Chondrocyte (in vitro differentiated cells): ENCODE data around the gene IL1A. TPM values are rescaled to one million over a fixed set of nuclear protein-coding genes. Genes with fewer than 3 reads are reported as not detected.

Source experiments
- DNase-seq: peaks from one replicate; pipeline ENCODE4 v3.0.0; 2021; ENCODE audit warnings: mixed read lengths, low spot score
- H3K27ac Mint-ChIP-seq: one replicate; pipeline ENCODE4 v1.8.0; 2021; ENCODE audit warnings: mild to moderate bottlenecking, moderate library complexity, mixed read lengths; ENCODE audit not compliant: unreplicated experiment
- H3K27me3 Mint-ChIP-seq: 2 replicates; pipeline ENCODE4 v1.8.0; 2021; ENCODE audit warnings: low read depth, mixed read lengths
- H3K36me3 Mint-ChIP-seq: 2 replicates; pipeline ENCODE4 v1.8.0; 2021; ENCODE audit warnings: low read depth, mixed read lengths
- H3K4me1 Mint-ChIP-seq: 2 replicates; pipeline ENCODE4 v1.8.0; 2021; ENCODE audit warnings: low read depth, mild to moderate bottlenecking, mixed read lengths
- H3K4me3 Mint-ChIP-seq: one replicate; pipeline ENCODE4 v1.8.0; 2021; ENCODE audit warnings: mild to moderate bottlenecking, moderate library complexity, mixed read lengths; ENCODE audit not compliant: unreplicated experiment
- H3K9me3 Mint-ChIP-seq: 2 replicates; pipeline ENCODE4 v1.8.0; 2021; ENCODE audit warnings: low read depth, mixed read lengths
- total RNA-seq: library from RNA; stranded (reverse); gene quantifications from 3 replicates; pipeline ENCODE4 v1.2.1, GENCODE V29; 2021
- TF ChIP-seq, protein P1 (sequence below): fragments of 200-600 bp; sonication (generic); IDR thresholded peaks from 2 replicates; pipeline ENCODE4 v1.5.0; 2021; ENCODE audit warnings: antibody characterized with exemption, mild to moderate bottlenecking, moderate library complexity

IL1A gene
- total RNA-seq, 1 donor from 2014 or later: not detected

DNA sequence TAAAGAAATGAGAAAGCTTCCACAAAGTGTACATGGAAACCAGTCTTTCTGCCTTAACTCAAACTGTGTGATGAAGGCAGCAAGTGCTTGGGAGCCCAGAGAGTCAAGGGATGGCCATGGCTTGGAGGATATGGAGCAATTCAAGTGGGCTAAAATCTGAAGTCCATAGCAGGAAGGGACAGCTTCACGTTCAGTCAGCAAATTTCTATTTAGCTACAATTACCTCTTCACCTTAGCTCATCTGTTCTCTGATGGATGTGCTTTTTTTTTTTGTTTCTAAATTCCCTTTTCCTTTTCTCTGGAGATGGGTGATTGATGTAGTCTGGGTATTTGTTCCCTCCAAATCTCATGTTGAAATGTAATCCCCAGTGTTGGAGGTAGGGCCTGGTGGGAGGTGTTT is 4.9 kb upstream of the IL1A start:
- Mint-ChIP-seq H3K27me3 (no peaks in the 10 kb centered on the region), H3K36me3 (no peaks in the 10 kb centered on the region), H3K9me3 (peaks cover 6% of the 10 kb centered on the region), H3K4me3 (no peak overlapping the region), H3K27ac (no peak overlapping the region), H3K4me1 (peaks cover 6% of the 10 kb centered on the region)
- TF ChIP-seq, protein P1, sequence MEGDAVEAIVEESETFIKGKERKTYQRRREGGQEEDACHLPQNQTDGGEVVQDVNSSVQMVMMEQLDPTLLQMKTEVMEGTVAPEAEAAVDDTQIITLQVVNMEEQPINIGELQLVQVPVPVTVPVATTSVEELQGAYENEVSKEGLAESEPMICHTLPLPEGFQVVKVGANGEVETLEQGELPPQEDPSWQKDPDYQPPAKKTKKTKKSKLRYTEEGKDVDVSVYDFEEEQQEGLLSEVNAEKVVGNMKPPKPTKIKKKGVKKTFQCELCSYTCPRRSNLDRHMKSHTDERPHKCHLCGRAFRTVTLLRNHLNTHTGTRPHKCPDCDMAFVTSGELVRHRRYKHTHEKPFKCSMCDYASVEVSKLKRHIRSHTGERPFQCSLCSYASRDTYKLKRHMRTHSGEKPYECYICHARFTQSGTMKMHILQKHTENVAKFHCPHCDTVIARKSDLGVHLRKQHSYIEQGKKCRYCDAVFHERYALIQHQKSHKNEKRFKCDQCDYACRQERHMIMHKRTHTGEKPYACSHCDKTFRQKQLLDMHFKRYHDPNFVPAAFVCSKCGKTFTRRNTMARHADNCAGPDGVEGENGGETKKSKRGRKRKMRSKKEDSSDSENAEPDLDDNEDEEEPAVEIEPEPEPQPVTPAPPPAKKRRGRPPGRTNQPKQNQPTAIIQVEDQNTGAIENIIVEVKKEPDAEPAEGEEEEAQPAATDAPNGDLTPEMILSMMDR: no peak
- no peak for DNase-seq

DNA sequence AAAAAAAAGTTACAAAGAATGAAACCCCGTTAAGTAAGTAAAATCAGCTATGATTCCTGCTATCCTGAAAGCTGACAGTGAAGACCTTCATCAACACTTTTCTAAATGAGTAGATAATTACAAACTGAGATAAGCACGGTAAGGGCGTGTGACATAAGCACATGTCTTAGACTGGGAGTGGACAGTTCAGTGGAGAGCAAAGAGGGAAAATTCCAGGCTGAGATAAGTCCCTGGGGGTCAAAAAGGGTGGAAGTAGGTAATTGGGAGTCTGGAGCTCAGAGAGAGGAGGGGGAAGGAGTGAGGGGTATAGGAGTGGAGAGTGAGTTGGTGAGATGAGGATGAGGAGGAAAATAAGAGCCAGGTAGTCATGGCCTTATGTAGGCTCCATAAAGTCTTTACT is 4.4 kb upstream of the IL1A start:
- Mint-ChIP-seq H3K9me3 (peaks cover 5% of the 10 kb centered on the region), H3K27me3 (no peaks in the 10 kb centered on the region), H3K36me3 (no peaks in the 10 kb centered on the region), H3K4me3 (no peak overlapping the region), H3K4me1 (peaks cover 2% of the 10 kb centered on the region), H3K27ac (no peak overlapping the region)
- DNase-seq: no peak
- TF ChIP-seq, protein P1: no peak

DNA sequence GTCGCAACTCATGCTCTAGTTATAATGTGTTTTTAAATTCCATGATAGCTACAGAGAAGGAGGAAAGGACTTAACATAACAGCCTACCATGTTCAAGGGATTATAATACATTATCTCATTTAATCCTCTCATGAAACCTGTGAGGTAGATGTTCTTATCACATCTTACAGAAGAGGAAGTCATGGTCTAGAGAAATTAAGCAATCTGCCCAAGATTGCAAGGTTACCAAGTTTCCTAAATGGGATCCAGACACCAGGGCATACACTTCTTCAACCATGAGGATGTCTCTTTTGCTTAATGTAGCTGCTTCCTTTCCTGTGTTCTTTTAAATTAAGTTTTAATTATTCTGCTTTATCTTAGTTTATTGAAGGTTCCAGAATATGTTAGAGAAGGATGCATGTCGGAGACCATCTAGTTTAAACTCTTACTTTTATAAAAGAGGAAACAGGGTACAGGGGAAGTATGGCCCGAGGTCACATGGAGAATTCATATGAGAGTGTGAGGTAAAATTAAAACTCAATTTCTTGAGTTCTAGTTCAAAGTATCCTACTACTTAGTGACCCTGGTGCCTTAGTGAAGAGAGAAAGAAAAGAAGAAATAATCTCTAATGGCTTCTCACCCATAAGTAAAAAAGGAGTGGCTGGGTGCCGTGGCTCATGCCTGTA is 3.6 kb upstream of the IL1A start:
- TF ChIP-seq, protein P1: no peak
- no peaks in the 10 kb centered on the region for H3K27me3 Mint-ChIP-seq

DNA sequence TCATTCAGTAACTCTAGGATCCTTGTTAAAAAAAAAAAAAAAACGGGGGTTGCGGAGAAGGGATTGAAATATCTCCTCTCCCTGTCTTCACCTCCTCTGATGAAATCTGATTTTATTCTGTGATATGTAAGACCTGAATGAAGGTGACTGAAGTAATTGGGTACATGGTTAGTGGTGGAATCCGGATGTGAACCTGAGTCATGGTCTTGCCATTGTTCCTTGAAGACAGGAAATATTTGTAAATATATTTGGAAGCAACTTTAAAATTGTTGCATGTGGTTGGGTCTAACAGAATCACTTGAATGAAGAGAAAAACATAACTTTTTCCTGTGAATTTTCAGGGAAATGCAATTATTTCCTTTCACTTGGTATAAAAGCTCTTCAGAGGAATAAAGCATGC is 3.0 kb upstream of the IL1A start:
- Mint-ChIP-seq H3K36me3 (no peaks in the 10 kb centered on the region), H3K4me3 (no peak overlapping the region), H3K27me3 (no peaks in the 10 kb centered on the region), H3K9me3 (no peaks in the 10 kb centered on the region), H3K27ac (no peak overlapping the region), H3K4me1 (no peaks in the 10 kb centered on the region)
- TF ChIP-seq, protein P1: no peak
- no peak for DNase-seq

More for the DNA sequence above, 3.6 kb upstream of the IL1A start:
- Mint-ChIP-seq H3K36me3 (no peaks in the 10 kb centered on the region), H3K9me3 (no peaks in the 10 kb centered on the region), H3K27ac (no peak overlapping the region), H3K4me3 (no peak overlapping the region), H3K4me1 (no peaks in the 10 kb centered on the region)
- DNase-seq: no peak

DNA sequence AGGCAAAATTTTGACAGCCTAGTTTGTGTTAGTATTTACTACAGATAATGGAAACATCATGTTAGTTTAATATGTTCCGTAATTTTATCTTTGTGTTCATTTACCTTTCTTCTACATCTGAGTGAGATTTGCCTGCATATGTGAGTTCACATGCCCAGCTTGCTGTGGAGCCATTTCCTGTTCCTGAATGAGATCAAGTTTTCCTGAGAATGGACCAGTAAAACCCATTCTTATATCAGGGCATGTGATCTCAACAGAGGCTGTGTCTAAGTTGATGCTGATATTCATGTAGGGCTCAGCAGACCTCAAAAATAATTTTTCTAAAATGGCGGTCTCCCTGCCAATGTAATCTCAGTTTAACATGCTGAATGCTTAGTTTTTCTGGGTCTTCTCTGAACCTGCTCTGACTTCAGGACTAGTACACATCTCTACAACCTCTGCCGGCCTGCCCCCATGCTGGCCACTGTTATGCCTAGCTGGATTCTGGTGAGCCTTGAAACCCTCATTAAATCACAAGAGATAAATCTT is 1.0 kb downstream of the IL1A start:
- no peak overlapping the region for H3K27ac Mint-ChIP-seq
- no peaks in the 10 kb centered on the region for H3K9me3 Mint-ChIP-seq
- no peaks in the 10 kb centered on the region for H3K27me3 Mint-ChIP-seq
- no peaks in the 10 kb centered on the region for H3K4me1 Mint-ChIP-seq
- TF ChIP-seq, protein P1: no peak
- H3K36me3 Mint-ChIP-seq: no peaks in the 10 kb centered on the region
- H3K4me3 Mint-ChIP-seq: no peak overlapping the region
- DNase-seq: no peak
